Activated CD8-positive, alpha-beta memory T cell treated with anti-CD3 and anti-CD28 coated beads, Interleukin-2, amount 50 U/mL, for 1 hour (primary cell): Measurements from ENCODE around the gene HOXB3.
"Not testable (repeated sequence)": the region's sequence is repeated elsewhere in the genome, so short reads cannot be mapped to it uniquely, and the experiment has no call there.

Experiments
- DNase-seq: peaks from one replicate; pipeline ENCODE4 v3.0.0-alpha.2; 2020; ENCODE audit errors: extremely low read depth

HOXB3 gene

GRCh38 chr17:48527547-48527932 lies 62.5 kb downstream of the HOXB3 start:
- no peak for DNase-seq

GRCh38 chr17:48526608-48527546 lies 63.2 kb downstream of the HOXB3 start:
- DNase-seq, result no peak

GRCh38 chr17:48523010-48523409 lies 67.0 kb downstream of the HOXB3 start:
- no peak for DNase-seq

GRCh38 chr17:48522031-48522653 lies 67.9 kb downstream of the HOXB3 start:
- no peak for DNase-seq

- DNase-seq, result no peak
Observed at GRCh38 chr17:48520631-48521079, 69.4 kb downstream of the HOXB3 start.

GRCh38 chr17:48519427-48519826 lies 70.6 kb downstream of the HOXB3 start:
- no peak for DNase-seq

GRCh38 chr17:48517478-48517877 lies 72.6 kb downstream of the HOXB3 start:
- DNase-seq, result no peak

- no peak for DNase-seq
Observed at GRCh38 chr17:48515925-48516900, 73.8 kb downstream of the HOXB3 start.

- no peak for DNase-seq
Observed at GRCh38 chr17:48514477-48514876, 75.6 kb downstream of the HOXB3 start.

GRCh38 chr17:48513666-48514455 lies 76.2 kb downstream of the HOXB3 start:
- no peak for DNase-seq

GRCh38 chr17:48513097-48513496 lies 76.9 kb downstream of the HOXB3 start:
- DNase-seq, result no peak

- no peak for DNase-seq
Observed at GRCh38 chr17:48510761-48511604, 79.1 kb downstream of the HOXB3 start.

GRCh38 chr17:48510381-48510760 lies 79.7 kb downstream of the HOXB3 start:
- no peak for DNase-seq

- not testable (repeated sequence) for DNase-seq
Observed at GRCh38 chr17:48509708-48510107, 80.3 kb downstream of the HOXB3 start.

- DNase-seq, result no peak
Observed at GRCh38 chr17:48506246-48506645, 83.8 kb downstream of the HOXB3 start.

GRCh38 chr17:48505788-48506187 lies 84.3 kb downstream of the HOXB3 start:
- no peak for DNase-seq

GRCh38 chr17:48504953-48505352 lies 85.1 kb downstream of the HOXB3 start:
- no peak for DNase-seq

GRCh38 chr17:48503747-48504146 lies 86.3 kb downstream of the HOXB3 start:
- no peak for DNase-seq

GRCh38 chr17:48502901-48503300 lies 87.1 kb downstream of the HOXB3 start:
- no peak for DNase-seq

- DNase-seq, result no peak
Observed at GRCh38 chr17:48502312-48502711, 87.7 kb downstream of the HOXB3 start.
